Hepatocyte (in vitro differentiated cells): ENCODE measurements around the gene ZDHHC13. TPM values are rescaled to one million over a fixed set of nuclear protein-coding genes. Genes with fewer than 3 reads are reported as not detected.

ENCODE experiments used
- DNase-seq: peaks from one replicate; pipeline ENCODE4 v3.0.0-alpha.2; 2016; ENCODE audit warnings: low spot score
- H2AFZ ChIP-seq: fragments of 200-600 bp; sonication (generic); 2 replicates; pipeline ENCODE4 v1.6.0; 2016; ENCODE audit warnings: antibody characterized with exemption, mild to moderate bottlenecking
- H3K27ac ChIP-seq: fragments of 200-600 bp; sonication (generic); 2 replicates; pipeline ENCODE4 v1.5.1; 2016; ENCODE audit warnings: mild to moderate bottlenecking
- H3K27me3 ChIP-seq: fragments of 200-600 bp; sonication (generic); 2 replicates; pipeline ENCODE4 v1.6.1; 2016
- H3K36me3 ChIP-seq: fragments of 200-600 bp; sonication (generic); replicated peaks from 2 replicates; pipeline ENCODE4 v1.5.1; 2016; ENCODE audit warnings: low read depth; ENCODE audit not compliant: insufficient read depth
- H3K4me1 ChIP-seq: fragments of 200-600 bp; sonication (generic); 2 replicates; pipeline ENCODE4 v1.5.1; 2016; ENCODE audit warnings: mild to moderate bottlenecking, moderate library complexity; ENCODE audit not compliant: insufficient read depth
- H3K4me2 ChIP-seq: fragments of 200-600 bp; sonication (generic); 2 replicates; pipeline ENCODE4 v1.6.0; 2016
- H3K4me3 ChIP-seq: fragments of 200-600 bp; sonication (generic); 2 replicates; pipeline ENCODE4 v1.5.1; 2016; ENCODE audit warnings: mild to moderate bottlenecking
- H3K79me2 ChIP-seq: fragments of 200-600 bp; sonication (generic); 2 replicates; pipeline ENCODE4 v1.6.0; 2017; ENCODE audit warnings: mild to moderate bottlenecking
- H3K9me2 ChIP-seq: fragments of 200-600 bp; sonication (generic); replicated peaks from 2 replicates; pipeline ENCODE4 v1.6.0; 2017; ENCODE audit warnings: mild to moderate bottlenecking; ENCODE audit not compliant: insufficient read depth
- H3K9me3 ChIP-seq: fragments of 200-600 bp; sonication (generic); 2 replicates; pipeline ENCODE4 v1.5.1; 2016; ENCODE audit warnings: low read depth, mild to moderate bottlenecking
- H4K20me1 ChIP-seq: fragments of 200-600 bp; sonication (generic); 2 replicates; pipeline ENCODE4 v1.6.0; 2016; ENCODE audit warnings: mild to moderate bottlenecking; ENCODE audit not compliant: insufficient read depth, poor library complexity, severe bottlenecking
- EZH2 ChIP-seq: fragments of 200-600 bp; sonication (generic); IDR thresholded peaks from 2 replicates; pipeline ENCODE4 v1.6.1; 2016; ENCODE audit warnings: antibody characterized with exemption, mild to moderate bottlenecking, borderline replicate concordance
- EZH2phosphoT487 ChIP-seq: fragments of 200-600 bp; sonication (generic); IDR thresholded peaks from one replicate; pipeline ENCODE4 v1.6.1; 2018; ENCODE audit warnings: antibody characterized with exemption, mild to moderate bottlenecking, low read depth, moderate library complexity; ENCODE audit not compliant: unreplicated experiment, severe bottlenecking
- WGBS: methylation state at CpG from one replicate; pipeline ENCODE4 v1.1.6; 2016; ENCODE audit warnings: low lambda C conversion rate; ENCODE audit errors: missing lambda C conversion rate; 5-methylcytosine and 5-hydroxymethylcytosine counted together
- polyA plus RNA-seq: library from polyadenylated mRNA; unstranded; fragments of >200 nt; fragmentation: Nextera tagmentation; extraction: Ambion mirVana; gene quantifications from 2 replicates; pipeline ENCODE4 v1.2.1, GENCODE V29; 2016
- total RNA-seq: library from RNA; depleted of rRNA; stranded (reverse); fragments of >200 nt; gene quantifications from 2 replicates; pipeline ENCODE4 v1.2.3, GENCODE V29; 2014
- TF ChIP-seq, protein P1 (sequence below): fragments of 200-600 bp; sonication (generic); IDR thresholded peaks from 2 replicates; pipeline ENCODE4 v1.5.1; 2016; ENCODE audit warnings: antibody characterized with exemption, mild to moderate bottlenecking; ENCODE audit not compliant: poor library complexity

ZDHHC13 gene
- total and polyA plus RNA-seq, 2 experiments from 2014 or later, result 14.6 to 27.1 TPM

DNA sequence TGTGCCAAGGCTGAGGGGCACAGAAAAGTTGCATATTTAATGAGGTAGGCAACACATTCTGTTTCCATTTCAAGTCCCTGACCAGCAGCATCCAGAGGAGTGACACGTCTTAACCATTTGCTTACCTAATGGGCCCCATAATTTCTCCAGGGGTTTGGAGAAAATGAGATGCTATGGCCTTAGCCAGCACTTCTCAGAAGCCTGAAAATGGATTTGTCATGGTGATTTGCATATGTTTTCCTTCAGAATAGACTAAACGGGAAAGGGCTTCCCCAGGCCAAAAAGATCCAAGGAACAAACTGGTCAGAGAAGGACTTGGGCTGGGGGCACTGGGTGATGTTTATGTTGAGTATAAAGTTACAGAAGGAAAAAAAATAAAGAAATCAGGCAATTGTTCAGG lies 68.1 kb downstream of the ZDHHC13 start:
- TF ChIP-seq EZH2phosphoT487, result no peak
- TF ChIP-seq EZH2, result no peak
- TF ChIP-seq, protein P1, sequence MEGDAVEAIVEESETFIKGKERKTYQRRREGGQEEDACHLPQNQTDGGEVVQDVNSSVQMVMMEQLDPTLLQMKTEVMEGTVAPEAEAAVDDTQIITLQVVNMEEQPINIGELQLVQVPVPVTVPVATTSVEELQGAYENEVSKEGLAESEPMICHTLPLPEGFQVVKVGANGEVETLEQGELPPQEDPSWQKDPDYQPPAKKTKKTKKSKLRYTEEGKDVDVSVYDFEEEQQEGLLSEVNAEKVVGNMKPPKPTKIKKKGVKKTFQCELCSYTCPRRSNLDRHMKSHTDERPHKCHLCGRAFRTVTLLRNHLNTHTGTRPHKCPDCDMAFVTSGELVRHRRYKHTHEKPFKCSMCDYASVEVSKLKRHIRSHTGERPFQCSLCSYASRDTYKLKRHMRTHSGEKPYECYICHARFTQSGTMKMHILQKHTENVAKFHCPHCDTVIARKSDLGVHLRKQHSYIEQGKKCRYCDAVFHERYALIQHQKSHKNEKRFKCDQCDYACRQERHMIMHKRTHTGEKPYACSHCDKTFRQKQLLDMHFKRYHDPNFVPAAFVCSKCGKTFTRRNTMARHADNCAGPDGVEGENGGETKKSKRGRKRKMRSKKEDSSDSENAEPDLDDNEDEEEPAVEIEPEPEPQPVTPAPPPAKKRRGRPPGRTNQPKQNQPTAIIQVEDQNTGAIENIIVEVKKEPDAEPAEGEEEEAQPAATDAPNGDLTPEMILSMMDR, result no peak
- H4K20me1 ChIP-seq, result no peaks in the 10 kb centered on the region
- no peak for DNase-seq
- no peak overlapping the region for H3K4me3 ChIP-seq
- no peak overlapping the region for H3K27ac ChIP-seq
- no peaks in the 10 kb centered on the region for H3K27me3 ChIP-seq
- no peaks in the 10 kb centered on the region for H3K4me1 ChIP-seq
- no peaks in the 10 kb centered on the region for H3K79me2 ChIP-seq
- no peaks in the 10 kb centered on the region for H3K36me3 ChIP-seq
- no peak overlapping the region for H3K4me2 ChIP-seq
- no peaks in the 10 kb centered on the region for H3K9me3 ChIP-seq
- H2AFZ ChIP-seq, result no peak overlapping the region
- 84% methylated on average over 2 of the region's 2 CpGs for WGBS
- H3K9me2 ChIP-seq, result no peaks in the 10 kb centered on the region

DNA sequence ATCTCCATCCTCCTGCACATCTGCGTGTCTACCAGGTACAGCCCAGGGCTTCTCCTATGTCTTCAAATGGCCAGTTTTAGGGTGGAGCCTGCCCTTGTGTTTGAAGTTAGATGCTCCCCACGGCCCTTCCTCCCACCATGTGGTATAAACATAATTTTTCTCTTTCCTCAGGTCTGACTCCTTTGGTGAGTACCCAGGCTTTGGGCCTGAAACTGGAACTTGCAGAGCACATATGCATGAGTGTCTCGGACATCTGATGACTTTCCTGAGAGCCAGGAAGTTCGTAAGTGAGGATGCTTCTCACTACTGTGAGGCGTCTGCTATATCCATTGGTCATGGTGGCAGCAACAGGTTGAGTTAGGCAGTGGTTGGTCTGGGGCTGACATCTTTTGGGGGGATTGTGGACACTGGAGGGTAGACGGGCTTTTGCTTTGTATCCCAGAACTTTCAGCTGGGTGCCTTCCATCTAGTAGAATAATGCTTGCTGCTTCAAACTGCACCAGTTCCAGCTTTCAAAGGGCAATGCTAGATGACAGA lies 68.6 kb downstream of the ZDHHC13 start:
- no peaks in the 10 kb centered on the region for H3K79me2 ChIP-seq
- no peak overlapping the region for H2AFZ ChIP-seq
- TF ChIP-seq, protein P1, result no peak
- TF ChIP-seq EZH2 (no peak), EZH2phosphoT487 (no peak)
- DNase-seq, result no peak
- no peaks in the 10 kb centered on the region for H3K9me3 ChIP-seq
- no peaks in the 10 kb centered on the region for H3K27me3 ChIP-seq
- no peak overlapping the region for H3K27ac ChIP-seq
- H3K4me1 ChIP-seq, result no peaks in the 10 kb centered on the region
- H3K4me3 ChIP-seq, result no peak overlapping the region
- no peak overlapping the region for H3K4me2 ChIP-seq
- 76% methylated on average over 6 of the region's 6 CpGs for WGBS
- H3K36me3 ChIP-seq, result no peaks in the 10 kb centered on the region
- H4K20me1 ChIP-seq, result no peaks in the 10 kb centered on the region
- H3K9me2 ChIP-seq, result no peaks in the 10 kb centered on the region

DNA sequence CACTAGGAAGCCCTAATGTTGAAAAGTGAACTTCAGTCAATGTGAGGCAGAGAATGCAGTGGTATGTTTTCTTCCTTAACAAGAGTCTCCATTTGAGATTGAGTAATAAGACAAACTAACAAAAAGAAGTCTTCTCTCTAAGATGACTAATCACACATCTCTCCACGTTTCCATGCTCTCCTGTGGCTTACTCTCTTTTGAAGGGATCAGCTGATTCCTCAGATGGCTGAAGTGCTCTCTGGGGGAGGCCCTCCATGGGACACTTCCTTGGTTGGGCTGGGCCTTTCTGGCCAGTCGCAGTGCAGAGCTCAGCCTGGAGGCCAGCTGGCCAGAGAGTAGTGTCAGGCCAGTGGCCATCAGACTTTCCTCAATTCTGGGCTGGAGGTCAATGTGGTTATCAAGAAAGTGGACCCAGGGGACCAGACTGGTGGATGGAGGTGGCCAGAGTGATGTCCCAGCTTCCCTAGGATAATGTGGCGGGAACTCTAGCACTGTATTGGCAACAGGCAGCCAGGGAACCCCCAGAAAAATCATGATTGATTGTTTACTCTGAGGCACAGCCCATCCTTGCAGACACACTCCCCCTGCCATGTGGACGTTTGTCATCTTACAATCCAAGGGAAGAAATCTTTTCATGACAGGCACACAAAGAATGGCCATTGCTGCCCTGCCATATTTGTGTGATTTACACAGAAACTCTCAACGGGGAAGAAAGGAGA lies 70.3 kb downstream of the ZDHHC13 start:
- Histone ChIP-seq H3K4me3 (no peak overlapping the region), H3K79me2 (no peaks in the 10 kb centered on the region), H3K4me2 (no peak overlapping the region), H2AFZ (no peak overlapping the region), H3K4me1 (no peaks in the 10 kb centered on the region), H3K9me2 (no peaks in the 10 kb centered on the region), H3K27ac (no peak overlapping the region), H3K9me3 (no peaks in the 10 kb centered on the region), H4K20me1 (no peaks in the 10 kb centered on the region), H3K36me3 (no peaks in the 10 kb centered on the region), H3K27me3 (no peaks in the 10 kb centered on the region)
- TF ChIP-seq EZH2, result no peak
- no peak for TF ChIP-seq EZH2phosphoT487
- TF ChIP-seq, protein P1, result no peak
- 77% methylated on average over 5 of the region's 5 CpGs for WGBS
- DNase-seq, result no peak
